OCI-LY7 (cell line): ENCODE data around the gene RPS6KL1. TPM values are rescaled to one million over a fixed set of nuclear protein-coding genes. Genes with fewer than 3 reads are reported as not detected.

ENCODE experiments used
- BruUV-seq: library from RNA; stranded (reverse); fragments of 400-500 nt; replicated peaks from 2 replicates; lab custom pipeline; 2021; lab: Mats Ljungman, UMichigan
- CTCF ChIA-PET: fragments of 300-600 bp; sonication (Branson Sonifier 250); formaldehyde crosslinking; loops from one replicate; lab custom pipeline; 2022; ENCODE audit warnings: antibody characterized with exemption; ENCODE audit not compliant: unreplicated experiment; lab: Charles Lee
- POLR2A ChIA-PET: fragments of 300-600 bp; sonication (Branson Sonifier 250); formaldehyde crosslinking; loops from one replicate; lab custom pipeline; 2022; ENCODE audit warnings: antibody characterized with exemption; lab: Charles Lee
- DNase-seq: peaks from one replicate; pipeline ENCODE4 v3.0.0-alpha.2; 2015; ENCODE audit warnings: low spot score
- H2AFZ ChIP-seq: fragments of 200-600 bp; sonication (generic), shearing (Covaris generic); 2 replicates; pipeline ENCODE4 v1.6.1; 2014; ENCODE audit warnings: mild to moderate bottlenecking, antibody characterized with exemption, low read length, moderate library complexity
- H3K27ac ChIP-seq: fragments of 200-600 bp; sonication (generic); 2 replicates; pipeline ENCODE4 v1.5.1; 2014; ENCODE audit warnings: mixed run types, low read depth, mild to moderate bottlenecking, moderate library complexity, low read length, inconsistent platforms; ENCODE audit not compliant: poor library complexity, severe bottlenecking
- H3K36me3 ChIP-seq: fragments of 200-600 bp; sonication (generic); 2 replicates; pipeline ENCODE4 v1.6.1; 2014; ENCODE audit warnings: mild to moderate bottlenecking, antibody characterized with exemption, low read length, moderate library complexity, mixed read lengths; ENCODE audit not compliant: insufficient read depth
- H3K4me1 ChIP-seq: fragments of 200-600 bp; sonication (generic); 2 replicates; pipeline ENCODE4 v1.5.1; 2014; ENCODE audit warnings: mild to moderate bottlenecking, low read length; ENCODE audit not compliant: insufficient read depth, poor library complexity, severe bottlenecking
- H3K4me2 ChIP-seq: fragments of 200-600 bp; sonication (generic); 2 replicates; pipeline ENCODE4 v1.6.1; 2014; ENCODE audit warnings: mild to moderate bottlenecking, low read length
- H3K4me3 ChIP-seq: fragments of 200-600 bp; sonication (generic); 2 replicates; pipeline ENCODE4 v1.5.1; 2014; ENCODE audit warnings: mild to moderate bottlenecking, low read depth, low read length; ENCODE audit not compliant: poor library complexity, severe bottlenecking
- H3K79me2 ChIP-seq: fragments of 200-600 bp; sonication (generic); 2 replicates; pipeline ENCODE4 v1.6.1; 2016; ENCODE audit warnings: low read depth, mild to moderate bottlenecking, low read length, moderate library complexity, mixed read lengths; ENCODE audit not compliant: insufficient read depth
- H3K9me2 ChIP-seq: fragments of 200-600 bp; sonication (generic); 2 replicates; pipeline ENCODE4 v1.6.1; 2016; ENCODE audit warnings: mild to moderate bottlenecking, low read length, mixed read lengths; ENCODE audit not compliant: insufficient read depth
- H3K9me3 ChIP-seq: fragments of 200-600 bp; sonication (generic); 2 replicates; pipeline ENCODE4 v1.6.1; 2014; ENCODE audit warnings: mild to moderate bottlenecking, mixed run types, low read length, mixed read lengths
- H4K20me1 ChIP-seq: fragments of 200-600 bp; sonication (generic); 2 replicates; pipeline ENCODE4 v1.6.1; 2014; ENCODE audit warnings: mild to moderate bottlenecking, antibody characterized with exemption, low read length, moderate library complexity, mixed read lengths; ENCODE audit not compliant: insufficient read depth
- CTCF ChIP-seq: fragments of 200-600 bp; sonication (generic); conservative IDR thresholded peaks from 2 replicates; pipeline ENCODE4 v1.5.1; 2014; ENCODE audit warnings: mild to moderate bottlenecking, antibody characterized with exemption, low read length, moderate library complexity, mixed read lengths
- EZH2phosphoT487 ChIP-seq: fragments of 200-600 bp; sonication (generic); IDR thresholded peaks from 2 replicates; pipeline ENCODE4 v1.6.1; 2018; ENCODE audit warnings: low read depth, borderline replicate concordance, mild to moderate bottlenecking, mixed run types, antibody characterized with exemption, low read length, moderate library complexity, mixed read lengths
- intact Hi-C: fragments of 100-400 bp; cut with micrococcal nuclease; formaldehyde crosslinking; loops from one replicate; pipeline ENCODE4 v1.10.0; 2022; ENCODE audit not compliant: unreplicated experiment
- total RNA-seq, 2 experiments: library from RNA; depleted of rRNA in 1 of 2; stranded (reverse); fragments of >200 nt in 1 of 2; shearing (Covaris generic) in 1 of 2; gene quantifications; 2 replicates each; pipeline ENCODE4 v1.2.3, GENCODE V29; 2014 to 2022

The RPS6KL1 gene
- total RNA-seq, 2 experiments from 2014 or later, result 6.1 to 15.3 TPM

GRCh38 chr14:74963705-74964271 is 40.7 kb upstream of the RPS6KL1 start:
- Histone ChIP-seq H3K9me3 (no peaks in the 10 kb centered on the region), H3K4me2 (peak overlapping the region; percentile 13; the same call in 1 of the 2 replicates), H4K20me1 (no peaks in the 10 kb centered on the region), H3K4me3 (no peak overlapping the region), H3K4me1 (peaks cover 21% of the 10 kb centered on the region), H3K27ac (no peak overlapping the region), H2AFZ (peak overlapping the region; percentile 96; the same call in 1 of the 2 replicates), H3K36me3 (no peaks in the 10 kb centered on the region), H3K79me2 (no peaks in the 10 kb centered on the region), H3K9me2 (no peaks in the 10 kb centered on the region)
- no TSS peak for BruUV-seq
- DNase-seq, result no peak
- intact Hi-C loops, result no loop called here
- POLR2A ChIA-PET, result no interaction called here
- TF ChIP-seq CTCF, result no peak
- CTCF ChIA-PET, result interaction anchor here (1.0 kb wide), 1 partner anchor 15 kb away, joined by 14 read pairs; no protein-coding TSS in a partner anchor

- Histone ChIP-seq H3K4me1 (peaks cover 21% of the 10 kb centered on the region), H3K4me3 (no peak overlapping the region), H3K36me3 (no peaks in the 10 kb centered on the region), H3K27ac (no peak overlapping the region), H2AFZ (peak overlapping the region; percentile 96), H3K4me2 (peak overlapping the region; percentile 43; the same call in 1 of the 2 replicates), H4K20me1 (no peaks in the 10 kb centered on the region), H3K9me3 (no peaks in the 10 kb centered on the region), H3K79me2 (no peaks in the 10 kb centered on the region), H3K9me2 (no peaks in the 10 kb centered on the region)
- intact Hi-C loops, result no loop called here
- ChIA-PET POLR2A (no interaction called here), CTCF (interaction anchor here (1.0 kb wide), 1 partner anchor 15 kb away, joined by 14 read pairs; no protein-coding TSS in a partner anchor)
- TF ChIP-seq CTCF (no peak), EZH2phosphoT487 (no peak)
- BruUV-seq, result no TSS peak
- no peak for DNase-seq
Observed at GRCh38 chr14:74963178-74963704, 40.2 kb upstream of the RPS6KL1 start.

- Histone ChIP-seq H3K36me3 (no peaks in the 10 kb centered on the region), H2AFZ (peak overlapping the region; percentile 96), H3K27ac (no peak overlapping the region), H3K9me2 (no peaks in the 10 kb centered on the region), H3K4me2 (peak overlapping the region; percentile 43; the same call in 1 of the 2 replicates), H3K4me3 (no peak overlapping the region), H4K20me1 (no peaks in the 10 kb centered on the region), H3K4me1 (peaks cover 21% of the 10 kb centered on the region), H3K79me2 (no peaks in the 10 kb centered on the region), H3K9me3 (no peaks in the 10 kb centered on the region)
- intact Hi-C loops, result no loop called here
- no peak for TF ChIP-seq EZH2phosphoT487
- no peak for TF ChIP-seq CTCF
- ChIA-PET POLR2A (interaction anchor here (1.1 to 1.6 kb wide), 3 partner anchors 21 to 24 kb away, joined by 3 to 4 read pairs (median 3); no protein-coding TSS in a partner anchor), CTCF (interaction anchor here (1.0 kb wide), 1 partner anchor 16 kb away, joined by 3 read pairs; no protein-coding TSS in a partner anchor)
- BruUV-seq, result no TSS peak
- peak; percentile 58 for DNase-seq
Observed at GRCh38 chr14:74962493-74962892, 39.4 kb upstream of the RPS6KL1 start.
